HG03097 (cell line): ENCODE data around the gene TNIK.
"Not testable (repeated sequence)": the region's sequence is repeated elsewhere in the genome, so short reads cannot be mapped to it uniquely, and the experiment has no call there.

Source experiments
- ATAC-seq: cut with Tn5 transposase; IDR thresholded peaks from one replicate; pipeline ENCODE4 v1.9.1; 2021; ENCODE audit not compliant: unreplicated experiment, low FRiP score

TNIK gene

GRCh38 chr3:171371354-171371753 lies 88.9 kb downstream of the TNIK start:
- ATAC-seq, result no peak

DNA sequence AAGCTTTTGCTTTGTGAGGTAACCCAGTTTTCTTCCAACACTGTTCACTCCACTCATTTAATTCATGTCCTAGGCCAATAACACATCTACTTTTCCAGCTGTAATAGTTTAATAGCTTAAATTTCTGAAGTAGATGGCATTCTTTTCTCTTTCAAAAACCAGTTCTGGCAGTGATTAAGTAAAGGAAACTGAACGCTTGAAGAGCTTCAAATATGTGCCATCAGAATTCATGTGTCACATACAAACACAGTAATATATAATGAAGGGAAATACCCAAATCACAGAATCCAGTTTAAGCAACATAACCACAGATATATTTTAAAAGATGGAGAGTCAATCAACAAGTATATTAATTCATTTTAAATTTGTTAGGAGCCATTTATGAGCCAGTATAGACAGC lies 91.0 kb downstream of the TNIK start:
- no peak for ATAC-seq

GRCh38 chr3:171366738-171367137 lies 93.5 kb downstream of the TNIK start:
- ATAC-seq, result not testable (repeated sequence)

GRCh38 chr3:171366043-171366442 lies 94.2 kb downstream of the TNIK start:
- ATAC-seq, result no peak

GRCh38 chr3:171365489-171365888 lies 94.7 kb downstream of the TNIK start:
- no peak for ATAC-seq

DNA sequence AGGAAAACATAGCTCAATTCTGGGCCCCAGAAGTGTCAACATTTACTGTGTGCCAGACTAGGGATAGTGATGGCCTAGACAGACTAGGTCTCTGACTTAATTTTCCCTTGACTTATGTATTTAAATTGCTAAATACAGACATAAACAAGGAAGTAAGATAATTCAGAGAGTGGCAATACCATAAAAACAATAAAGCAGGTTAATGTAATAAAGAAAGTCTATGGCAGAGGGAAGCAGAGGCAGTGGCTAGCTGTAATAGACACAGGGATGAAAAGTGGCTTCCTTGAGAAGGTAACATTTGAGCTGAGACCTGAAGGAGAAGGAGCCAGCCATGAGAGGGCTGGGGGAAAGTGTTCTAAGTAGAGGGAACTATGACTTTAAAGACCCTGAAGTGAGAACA lies 95.7 kb downstream of the TNIK start:
- no peak for ATAC-seq

DNA sequence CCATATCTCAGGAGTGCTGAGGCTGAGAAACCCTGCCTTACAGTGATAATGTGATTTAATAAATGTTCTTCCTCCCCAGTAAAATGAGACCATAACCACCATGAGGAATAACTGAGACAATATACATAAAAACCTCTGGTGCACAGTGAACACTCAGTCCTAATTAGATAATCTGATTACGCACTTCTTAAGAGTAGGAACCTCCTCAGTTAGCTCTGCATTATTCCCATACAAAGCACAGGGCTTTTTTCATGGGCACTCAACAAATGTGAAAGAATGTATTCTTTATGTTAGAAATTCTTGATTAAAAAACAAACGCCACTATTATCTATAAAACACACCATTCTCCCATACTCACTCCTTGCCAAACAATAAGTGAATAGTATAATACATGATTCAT lies 97.0 kb downstream of the TNIK start:
- no peak for ATAC-seq

- ATAC-seq, result no peak
Observed at GRCh38 chr3:171362575-171362974, 97.6 kb downstream of the TNIK start.

GRCh38 chr3:171358881-171359198 lies 101.4 kb downstream of the TNIK start:
- ATAC-seq, result no peak

GRCh38 chr3:171358181-171358880 lies 101.9 kb downstream of the TNIK start:
- ATAC-seq, result no peak

GRCh38 chr3:171357721-171358120 lies 102.5 kb downstream of the TNIK start:
- ATAC-seq, result no peak

DNA sequence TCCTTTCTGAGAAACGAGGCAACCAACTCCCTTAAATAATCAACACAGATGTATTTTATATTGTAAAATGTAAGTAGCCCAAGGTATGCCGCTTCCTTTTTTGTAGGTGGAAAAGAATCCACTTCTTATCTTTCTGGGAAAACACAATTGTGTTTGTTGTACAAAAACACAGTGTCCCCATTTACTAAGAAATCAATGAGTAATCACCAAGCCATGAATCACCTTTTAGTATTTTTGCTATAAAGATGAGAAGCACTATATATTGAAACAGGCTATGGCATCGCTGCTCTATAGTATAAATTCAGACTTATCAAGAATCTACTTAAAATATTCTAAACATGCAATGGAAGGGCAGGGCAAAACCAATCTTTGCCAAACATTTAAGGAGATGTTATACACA lies 104.0 kb downstream of the TNIK start:
- no peak for ATAC-seq

DNA sequence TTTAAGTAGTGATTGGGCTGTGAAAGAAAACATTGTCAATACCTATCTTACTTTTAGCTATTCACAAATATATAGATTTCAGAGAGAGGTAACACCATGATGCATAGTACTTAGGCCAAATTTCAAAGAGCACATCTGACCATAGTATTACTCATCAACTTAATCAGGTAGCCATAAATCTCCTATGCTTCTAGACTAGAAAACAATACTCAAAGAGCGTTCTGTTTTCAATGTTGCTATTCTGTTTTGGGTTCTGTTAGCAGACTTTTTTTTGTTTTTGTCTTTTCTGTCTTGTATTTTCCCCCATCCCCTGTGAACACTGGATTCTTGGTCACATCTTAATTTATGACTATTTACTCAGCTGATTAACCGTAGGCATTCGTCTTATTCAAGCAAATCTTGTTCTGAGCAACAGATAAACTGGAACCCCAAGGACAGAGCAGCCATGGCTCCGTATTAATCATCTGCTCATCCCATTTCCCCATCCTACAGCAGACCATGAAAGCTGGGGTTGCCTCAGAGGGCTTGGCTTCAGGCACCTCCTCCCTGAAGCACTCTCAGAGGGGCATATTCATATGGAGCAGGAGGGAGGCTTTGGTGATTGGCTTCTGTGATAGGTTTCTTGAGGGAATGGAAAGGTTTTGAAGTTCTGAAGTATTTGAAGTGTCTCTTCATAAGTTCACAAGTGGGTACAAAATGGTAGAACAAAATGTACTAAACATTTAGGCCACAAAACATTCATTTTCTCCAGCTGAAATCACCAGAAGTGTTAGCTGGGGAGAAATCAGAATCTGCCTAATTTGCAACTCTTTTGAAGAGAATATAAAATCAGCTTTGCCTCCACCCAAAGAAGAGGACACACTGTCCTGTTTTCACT lies 105.3 kb downstream of the TNIK start:
- ATAC-seq, result no peak

- ATAC-seq, result no peak
Observed at GRCh38 chr3:171354049-171354705, 106.0 kb downstream of the TNIK start.

- no peak for ATAC-seq
Observed at GRCh38 chr3:171353423-171353822, 106.8 kb downstream of the TNIK start.

GRCh38 chr3:171352387-171352935 lies 107.7 kb downstream of the TNIK start:
- ATAC-seq, result no peak

- no peak for ATAC-seq
Observed at GRCh38 chr3:171351676-171352075, 108.5 kb downstream of the TNIK start.

GRCh38 chr3:171350364-171350763 lies 109.8 kb downstream of the TNIK start:
- no peak for ATAC-seq

DNA sequence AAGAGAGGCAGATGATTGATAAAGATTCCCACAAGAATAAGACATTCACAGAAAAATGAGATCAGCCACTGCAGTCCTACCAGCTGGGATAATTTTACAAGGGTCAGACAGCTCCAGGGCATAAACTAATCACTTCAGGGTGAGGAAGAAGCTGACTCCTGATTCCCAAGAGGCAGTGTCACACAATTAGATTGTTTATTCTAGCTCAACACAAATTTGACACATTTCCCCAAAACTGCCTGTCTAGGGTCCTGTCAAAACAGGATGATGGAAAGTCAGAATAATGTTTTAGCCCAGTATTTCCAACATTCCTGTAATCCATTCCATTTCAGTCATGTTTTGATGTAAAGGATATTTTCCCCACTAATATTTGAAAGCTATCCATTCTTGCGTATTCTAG lies 110.8 kb downstream of the TNIK start:
- no peak for ATAC-seq

GRCh38 chr3:171348121-171348520 lies 112.1 kb downstream of the TNIK start:
- peak; percentile 6 for ATAC-seq

DNA sequence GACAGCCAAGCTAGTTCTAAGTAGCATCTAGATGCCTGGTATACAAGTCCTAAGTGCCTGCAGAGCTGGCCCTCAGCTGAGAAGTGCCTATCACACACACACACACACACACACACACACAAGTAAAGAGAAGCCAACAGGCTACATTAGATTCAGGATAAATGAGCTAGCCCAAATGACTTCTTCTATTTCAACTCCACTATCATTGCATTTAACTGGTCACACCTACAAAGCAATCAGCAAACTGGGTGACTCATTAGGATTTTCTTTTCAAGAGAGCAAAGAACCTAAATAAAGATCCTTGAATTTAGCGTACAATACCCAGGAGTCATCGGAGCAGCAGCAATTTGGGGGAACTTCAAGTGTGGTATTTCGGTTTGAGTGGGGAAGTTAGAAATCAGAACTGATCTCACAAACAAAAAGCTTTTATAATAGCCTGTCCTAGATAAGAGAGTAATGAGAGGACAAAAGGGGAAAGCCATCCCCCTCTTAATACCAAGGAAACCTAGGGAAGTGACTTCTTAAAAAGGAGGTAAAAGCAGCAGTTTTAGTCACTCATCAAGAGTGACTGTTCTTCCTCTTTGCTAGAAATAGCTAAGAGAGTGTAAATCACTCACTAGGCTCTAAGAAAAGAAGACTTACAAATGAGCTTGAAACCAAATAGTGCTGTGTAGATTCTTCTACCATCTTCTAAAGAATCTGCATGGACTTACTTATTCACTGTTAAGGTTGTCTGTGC lies 112.7 kb downstream of the TNIK start:
- peak; percentile 61 for ATAC-seq
